DOHH2 (cell line): ENCODE measurements around the gene ASB1.

Source experiments
- CTCF ChIP-seq: fragments of 200-600 bp; sonication (generic); IDR thresholded peaks from one replicate; pipeline ENCODE4 v1.5.1; 2014; ENCODE audit warnings: antibody characterized with exemption, mild to moderate bottlenecking, low read depth, low read length; ENCODE audit not compliant: poor library complexity, severe bottlenecking
- EZH2phosphoT487 ChIP-seq: fragments of 200-600 bp; sonication (generic); IDR thresholded peaks from 2 replicates; pipeline ENCODE4 v1.6.1; 2017; ENCODE audit warnings: borderline replicate concordance, mild to moderate bottlenecking, antibody characterized with exemption, low read length, moderate library complexity, mixed read lengths

- TF ChIP-seq CTCF, result no peak
- no peak for TF ChIP-seq EZH2phosphoT487
These were observed 23.7 kb downstream of the ASB1 start for GRCh38 chr2:238450440-238450861.
